GM12801 (cell line): Measurements from ENCODE around the gene GLI2.

Experiments
- TF ChIP-seq, protein P1 (sequence below): IDR thresholded peaks from one replicate; pipeline ENCODE4 v1.5.1; 2011; ENCODE audit warnings: control low read depth; ENCODE audit not compliant: insufficient read length; ENCODE audit errors: extremely low read depth

GLI2 gene

DNA sequence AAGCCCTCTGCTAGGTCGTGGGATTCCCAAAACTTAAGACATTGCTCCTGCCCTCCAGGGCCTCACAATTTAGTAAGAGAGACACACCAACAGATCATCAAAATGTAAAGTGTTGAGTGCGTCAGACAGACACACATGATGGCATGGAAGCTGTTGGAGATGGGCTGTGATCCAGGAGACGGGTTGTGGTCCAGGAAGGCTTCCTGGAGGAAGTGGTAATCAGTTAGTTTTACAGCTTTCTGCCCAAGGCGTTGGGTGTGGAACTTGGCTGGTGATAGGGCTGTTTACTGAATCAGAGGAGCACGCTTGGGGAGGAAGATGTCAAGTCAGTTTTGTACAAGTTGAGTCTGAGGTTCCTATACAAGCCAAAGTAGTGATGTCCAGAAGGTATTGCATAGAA is 24.0 kb upstream of the GLI2 start:
- TF ChIP-seq, protein P1, sequence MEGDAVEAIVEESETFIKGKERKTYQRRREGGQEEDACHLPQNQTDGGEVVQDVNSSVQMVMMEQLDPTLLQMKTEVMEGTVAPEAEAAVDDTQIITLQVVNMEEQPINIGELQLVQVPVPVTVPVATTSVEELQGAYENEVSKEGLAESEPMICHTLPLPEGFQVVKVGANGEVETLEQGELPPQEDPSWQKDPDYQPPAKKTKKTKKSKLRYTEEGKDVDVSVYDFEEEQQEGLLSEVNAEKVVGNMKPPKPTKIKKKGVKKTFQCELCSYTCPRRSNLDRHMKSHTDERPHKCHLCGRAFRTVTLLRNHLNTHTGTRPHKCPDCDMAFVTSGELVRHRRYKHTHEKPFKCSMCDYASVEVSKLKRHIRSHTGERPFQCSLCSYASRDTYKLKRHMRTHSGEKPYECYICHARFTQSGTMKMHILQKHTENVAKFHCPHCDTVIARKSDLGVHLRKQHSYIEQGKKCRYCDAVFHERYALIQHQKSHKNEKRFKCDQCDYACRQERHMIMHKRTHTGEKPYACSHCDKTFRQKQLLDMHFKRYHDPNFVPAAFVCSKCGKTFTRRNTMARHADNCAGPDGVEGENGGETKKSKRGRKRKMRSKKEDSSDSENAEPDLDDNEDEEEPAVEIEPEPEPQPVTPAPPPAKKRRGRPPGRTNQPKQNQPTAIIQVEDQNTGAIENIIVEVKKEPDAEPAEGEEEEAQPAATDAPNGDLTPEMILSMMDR = no peak

DNA sequence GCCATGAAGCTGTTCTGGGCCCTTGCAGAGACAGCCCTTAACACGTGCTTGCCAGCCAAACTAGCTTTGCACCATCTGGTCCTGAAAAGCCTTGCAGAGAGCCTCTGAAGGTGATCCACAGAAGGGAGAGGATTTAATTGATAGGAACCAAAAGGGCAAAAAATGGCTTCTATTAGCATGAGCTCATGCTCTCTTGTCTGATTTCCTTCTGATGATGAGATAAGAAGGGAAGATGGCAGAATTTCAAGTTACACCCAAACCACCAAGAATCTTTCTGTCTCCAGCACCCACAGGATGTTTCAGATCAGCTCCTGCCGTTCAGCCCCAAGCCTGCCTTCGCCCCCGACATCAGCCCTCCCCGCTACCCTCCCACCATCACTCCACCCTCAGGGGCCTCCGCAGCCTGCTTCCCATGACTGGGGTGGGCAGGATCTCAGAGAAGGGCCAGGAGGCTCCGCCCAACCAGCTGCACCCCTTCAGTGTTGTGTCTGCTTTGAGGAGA is 23.4 kb upstream of the GLI2 start:
- TF ChIP-seq, protein P1 = no peak

DNA sequence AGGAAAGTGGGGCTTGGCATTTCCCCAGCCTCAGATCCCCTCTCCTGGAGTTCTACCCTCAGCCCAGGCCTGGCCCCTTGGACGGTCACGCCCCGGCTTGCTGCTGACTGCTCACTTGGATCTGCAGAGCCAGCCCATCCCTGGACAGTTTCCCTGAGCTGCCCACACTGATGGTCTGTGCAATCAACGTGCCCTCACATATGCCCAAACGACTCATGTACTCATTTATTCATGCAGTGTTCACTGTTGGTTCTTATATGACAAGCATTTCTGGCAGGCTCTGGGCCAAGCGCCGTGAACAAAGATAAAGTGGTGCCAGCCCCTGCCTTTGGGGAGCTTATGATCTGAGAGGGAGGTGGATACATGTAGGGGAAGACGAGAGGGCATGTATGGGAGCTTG is 20.3 kb upstream of the GLI2 start:
- TF ChIP-seq, protein P1 = no peak

DNA sequence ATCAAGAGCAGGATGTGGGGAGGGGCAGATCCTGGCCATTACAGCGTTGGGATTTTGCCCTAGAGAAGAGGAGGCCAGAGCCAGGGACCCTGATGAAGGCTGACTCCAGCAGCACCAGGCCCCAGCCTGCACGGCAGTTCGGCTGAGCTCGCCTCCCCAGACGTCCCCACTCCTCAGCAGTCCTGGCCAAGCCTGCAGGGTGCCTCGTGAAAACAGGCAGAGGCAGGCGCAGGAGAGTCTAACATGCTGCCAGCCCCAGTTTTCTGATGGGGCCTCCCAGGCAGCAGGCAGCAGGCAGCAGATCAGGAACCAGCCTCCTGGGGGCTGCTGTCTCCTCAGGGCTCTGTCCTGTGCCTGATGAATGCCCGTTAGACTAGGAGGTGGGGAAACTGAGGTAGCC is 19.7 kb upstream of the GLI2 start:
- TF ChIP-seq, protein P1 = no peak

DNA sequence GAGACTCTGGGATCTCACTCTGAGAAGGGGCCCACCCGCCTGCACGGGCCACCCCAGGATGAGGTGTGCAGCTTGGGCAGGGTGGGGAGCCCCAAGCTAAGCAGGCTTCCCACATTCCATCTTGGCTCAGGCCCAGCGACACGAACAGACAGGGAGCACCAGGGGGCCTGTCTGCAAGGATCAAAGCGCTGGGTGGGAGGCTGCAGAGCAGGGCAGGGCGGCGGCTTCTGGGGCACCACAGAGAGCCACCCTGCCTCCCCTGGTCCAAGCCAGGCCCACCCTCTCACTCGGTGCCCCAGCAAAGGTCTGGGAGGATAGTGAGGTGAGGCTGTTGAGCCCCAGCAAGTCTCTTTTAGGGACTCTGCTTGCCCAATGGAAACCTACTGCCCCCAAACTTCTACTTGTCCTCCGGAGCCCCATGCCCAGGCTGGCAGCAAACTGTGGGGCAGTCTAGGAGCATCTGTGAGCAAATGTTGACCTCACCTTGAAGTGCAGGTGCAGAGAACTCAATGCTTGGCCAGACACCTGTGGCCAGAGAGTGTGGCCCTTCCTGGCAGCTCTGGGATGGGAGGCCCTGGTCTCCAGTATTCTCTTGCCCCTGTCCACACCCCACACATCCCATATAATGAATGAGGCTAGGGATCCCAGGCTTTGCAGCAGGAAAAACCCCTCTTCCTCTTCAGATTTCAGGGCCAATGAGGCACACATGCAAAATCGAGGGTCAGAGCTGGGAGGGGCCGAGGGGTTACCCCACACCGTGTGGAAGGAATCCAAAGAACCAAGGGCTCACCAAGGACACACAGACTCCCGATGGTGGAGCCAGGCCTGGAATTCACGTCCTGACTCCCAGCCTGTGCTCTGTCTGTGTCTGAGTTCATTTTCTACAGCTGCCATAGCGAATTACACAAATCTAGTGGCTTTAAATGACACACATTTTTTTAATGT is 18.8 kb upstream of the GLI2 start:
- TF ChIP-seq, protein P1 = no peak

DNA sequence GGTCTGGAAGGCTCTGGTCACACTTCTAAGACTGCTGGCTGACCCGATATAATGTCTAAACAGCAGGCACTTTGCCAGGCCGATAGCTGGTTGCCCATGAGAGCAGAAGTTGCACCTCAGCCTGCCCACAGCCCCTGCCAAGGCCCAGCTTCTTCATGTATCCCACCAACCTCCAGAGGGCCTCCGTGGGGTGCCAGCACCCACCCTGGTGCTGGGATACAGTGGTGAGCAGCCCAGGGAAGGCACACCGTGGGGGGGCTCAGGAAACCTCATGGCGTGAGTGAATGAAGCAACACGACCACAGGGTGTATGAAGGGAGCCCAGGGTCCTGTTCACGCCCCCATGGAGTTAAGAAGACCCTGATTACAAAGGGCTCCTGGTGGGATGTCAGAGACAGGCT is 16.2 kb upstream of the GLI2 start:
- TF ChIP-seq, protein P1 = no peak

DNA sequence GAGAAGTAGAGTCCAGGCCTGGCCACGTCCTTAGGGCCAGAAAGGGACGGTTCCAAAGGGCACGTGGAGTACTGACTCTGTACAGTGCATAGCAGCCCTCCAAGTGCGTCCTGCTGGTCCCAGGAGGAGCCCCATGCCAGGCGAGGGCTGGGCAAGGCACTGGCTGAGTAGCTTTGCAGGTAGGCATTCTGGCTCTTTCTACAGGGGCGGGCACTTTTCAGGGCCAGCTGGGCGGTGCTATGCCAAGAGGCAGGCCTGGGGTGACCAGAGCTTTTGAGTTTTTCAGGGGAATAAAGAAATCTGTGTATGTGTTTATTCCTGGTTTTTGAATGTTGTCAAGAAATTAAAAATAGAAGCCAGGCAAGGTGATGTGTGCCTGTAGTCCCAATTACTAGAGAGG is 15.4 kb upstream of the GLI2 start:
- TF ChIP-seq, protein P1 = no peak
